NCI-H2227 (cell line): ENCODE measurements around the gene PRX.
"Not testable (repeated sequence)": the region's sequence is repeated elsewhere in the genome, so short reads cannot be mapped to it uniquely, and the experiment has no call there.

Experiments used
- DNase-seq: peaks from one replicate; lab custom pipeline; 2025; ENCODE audit not compliant: unreplicated experiment; lab: John Stamatoyannopoulos, UW

Gene PRX

GRCh38 chr19:40413291-40413845 lies at the start of gene PRX:
Gene PRX (minus strand): TSS chr19:40413378. CDS start chr19:40407932, 5,446 bp downstream.
- DNase-seq, result peak; percentile 79

- DNase-seq, result no peak
Measured at GRCh38 chr19:40461669-40462221, 48.6 kb upstream of the PRX start.

GRCh38 chr19:40460185-40460584 lies 47.0 kb upstream of the PRX start:
- DNase-seq, result no peak

GRCh38 chr19:40458597-40458974 lies 45.4 kb upstream of the PRX start:
- DNase-seq, result no peak

- no peak for DNase-seq
Measured at GRCh38 chr19:40457953-40458596, 44.9 kb upstream of the PRX start.

GRCh38 chr19:40457048-40457447 lies 43.9 kb upstream of the PRX start:
- no peak for DNase-seq

GRCh38 chr19:40453943-40454342 lies 40.8 kb upstream of the PRX start:
- not testable (repeated sequence) for DNase-seq

GRCh38 chr19:40453151-40453735 lies 40.1 kb upstream of the PRX start:
- no peak for DNase-seq

GRCh38 chr19:40452016-40452415 lies 38.8 kb upstream of the PRX start:
- no peak for DNase-seq

- no peak for DNase-seq
Measured at GRCh38 chr19:40450664-40451063, 37.5 kb upstream of the PRX start.

GRCh38 chr19:40449506-40449905 lies 36.3 kb upstream of the PRX start:
- DNase-seq, result no peak

GRCh38 chr19:40446263-40446784 lies 33.1 kb upstream of the PRX start:
- no peak for DNase-seq

GRCh38 chr19:40445780-40446262 lies 32.6 kb upstream of the PRX start:
- DNase-seq, result peak; percentile 66

GRCh38 chr19:40444825-40445312 lies 31.7 kb upstream of the PRX start:
- DNase-seq, result no peak

- DNase-seq, result peak; percentile 100
Measured at GRCh38 chr19:40444000-40444824, 31.0 kb upstream of the PRX start, which contains the start of gene SERTAD3. Gene SERTAD3 (minus strand): TSS chr19:40444335. CDS start chr19:40442080, 2,255 bp downstream.

- DNase-seq, result peak; percentile 100
Measured at GRCh38 chr19:40443131-40443999, 30.2 kb upstream of the PRX start.

- no peak for DNase-seq
Measured at GRCh38 chr19:40442328-40443130, 29.4 kb upstream of the PRX start.

- no peak for DNase-seq
Measured at GRCh38 chr19:40441719-40442253, 28.6 kb upstream of the PRX start.

GRCh38 chr19:40438284-40438683 lies 25.1 kb upstream of the PRX start:
- DNase-seq, result no peak
